GM19238 (cell line): ENCODE measurements around the gene ZNF276.
"Not testable (repeated sequence)": the region's sequence is repeated elsewhere in the genome, so short reads cannot be mapped to it uniquely, and the experiment has no call there.

Source experiments
- DNase-seq: peaks from one replicate; pipeline ENCODE4 v3.0.0; 2011; ENCODE audit warnings: low spot score; ENCODE audit not compliant: insufficient read length

ZNF276 gene

DNA sequence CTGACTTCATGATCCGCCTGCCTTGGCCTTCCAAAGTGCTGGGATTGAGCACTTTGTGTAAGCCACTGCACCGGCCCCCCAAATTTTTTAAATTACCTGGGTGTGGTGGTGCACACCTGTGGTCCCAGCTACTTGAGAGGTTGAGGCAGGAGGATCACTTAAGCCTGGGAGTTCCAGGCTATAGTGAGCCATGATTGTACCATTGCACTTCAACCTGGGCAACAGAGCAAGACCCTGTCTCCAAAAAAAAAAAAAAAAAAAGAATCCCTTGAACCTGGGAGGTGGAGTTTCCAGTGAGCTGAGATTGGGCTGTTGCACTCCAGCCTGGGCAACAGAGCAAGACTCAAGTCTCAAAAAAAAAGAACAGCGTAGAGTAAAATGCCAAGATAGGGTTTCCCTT lies 15.2 kb downstream of the ZNF276 start:
- DNase-seq: no peak

GRCh38 chr16:89737341-89738071 lies 16.2 kb downstream of the ZNF276 start:
- DNase-seq: no peak

- DNase-seq: no peak
Measured at GRCh38 chr16:89738072-89738377, 16.7 kb downstream of the ZNF276 start.

DNA sequence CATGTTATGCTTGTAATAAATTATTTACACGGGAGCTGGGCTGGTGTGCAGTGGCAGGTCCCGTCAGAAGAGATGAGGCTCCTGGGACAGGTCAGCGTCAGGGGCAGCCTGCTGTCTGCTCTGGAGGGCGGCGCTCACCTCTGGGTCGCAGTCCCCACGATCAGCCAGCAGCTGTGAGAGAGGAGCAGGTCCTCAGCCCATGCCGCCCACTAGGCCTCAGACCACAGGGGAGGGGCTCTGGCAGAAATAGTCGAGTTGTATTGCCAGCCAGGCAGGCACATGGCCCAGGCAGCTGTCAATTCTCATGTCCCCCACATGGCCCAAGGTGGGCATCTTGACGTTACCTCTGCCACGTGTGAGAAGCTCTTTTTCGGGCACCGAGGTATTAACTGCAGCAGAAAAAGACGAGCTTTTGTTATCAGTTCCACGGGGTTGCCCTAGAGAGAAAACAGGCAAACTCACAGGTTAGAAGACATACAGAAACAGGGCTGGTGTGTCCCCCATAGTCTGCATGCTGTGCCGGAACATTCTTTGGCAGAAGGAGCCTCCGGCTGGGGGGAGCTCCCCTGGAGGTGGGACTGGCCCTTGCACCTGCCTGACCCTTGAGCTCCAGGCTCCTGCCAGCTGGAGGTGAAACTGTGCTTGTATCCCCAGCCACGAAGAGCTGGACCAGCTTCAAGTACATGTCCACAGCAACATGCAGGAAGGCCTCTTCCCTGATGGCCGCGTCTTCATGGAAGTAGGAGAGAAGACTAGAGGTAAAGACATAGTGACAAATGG lies 17.4 kb downstream of the ZNF276 start:
- no peak for DNase-seq

DNA sequence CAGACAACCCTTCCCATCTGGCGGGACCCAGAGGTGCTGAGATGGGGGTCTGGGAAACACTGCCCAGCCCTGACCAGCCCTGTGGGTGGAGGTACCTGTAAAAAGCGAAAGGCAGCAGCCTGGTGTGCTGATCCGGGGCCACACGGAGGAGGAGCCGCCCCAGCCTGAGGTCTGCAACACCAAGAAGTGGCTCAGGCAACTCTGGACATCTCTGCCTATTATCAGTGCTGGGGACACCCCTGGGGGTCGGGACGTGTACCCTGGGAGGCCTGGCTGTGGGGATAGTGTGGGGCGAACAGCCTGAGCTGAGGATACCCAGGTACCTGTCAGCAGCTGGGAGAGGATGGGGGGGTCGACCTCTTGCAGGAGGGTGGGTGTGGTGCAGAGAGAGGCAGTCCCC lies 18.0 kb downstream of the ZNF276 start:
- DNase-seq: no peak

DNA sequence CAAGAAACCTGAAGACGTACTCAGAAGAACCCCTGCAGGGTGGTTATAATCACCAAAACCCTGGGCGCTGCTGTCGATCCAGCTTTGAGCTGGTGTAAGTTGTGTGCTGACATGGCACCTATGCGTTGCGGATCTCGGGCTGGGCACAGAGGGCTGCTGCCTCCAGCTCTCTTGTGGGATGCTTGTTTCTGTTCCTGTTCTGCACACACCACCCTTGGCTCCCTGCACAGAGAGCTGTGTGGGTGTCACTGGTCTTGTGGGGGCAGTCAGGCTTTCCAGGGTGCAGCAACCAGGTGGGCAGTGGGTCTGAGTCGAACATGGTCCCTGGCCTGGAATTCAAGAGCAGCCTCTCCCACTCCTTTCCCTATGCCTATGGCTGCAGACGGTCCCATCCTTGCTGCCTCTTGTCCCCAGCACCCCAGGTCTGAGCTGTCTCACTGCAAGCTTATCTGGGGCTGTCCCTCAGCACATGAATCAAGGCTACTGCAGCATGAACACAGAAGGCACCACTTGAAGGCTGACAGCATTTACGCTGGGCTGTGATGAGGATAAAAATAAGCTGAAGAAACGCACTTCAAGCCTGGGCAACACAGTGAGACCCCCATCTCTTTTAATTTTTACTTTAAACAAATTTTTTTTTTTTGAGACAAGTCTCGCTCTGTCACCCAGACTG lies 20.1 kb downstream of the ZNF276 start:
- no peak for DNase-seq

DNA sequence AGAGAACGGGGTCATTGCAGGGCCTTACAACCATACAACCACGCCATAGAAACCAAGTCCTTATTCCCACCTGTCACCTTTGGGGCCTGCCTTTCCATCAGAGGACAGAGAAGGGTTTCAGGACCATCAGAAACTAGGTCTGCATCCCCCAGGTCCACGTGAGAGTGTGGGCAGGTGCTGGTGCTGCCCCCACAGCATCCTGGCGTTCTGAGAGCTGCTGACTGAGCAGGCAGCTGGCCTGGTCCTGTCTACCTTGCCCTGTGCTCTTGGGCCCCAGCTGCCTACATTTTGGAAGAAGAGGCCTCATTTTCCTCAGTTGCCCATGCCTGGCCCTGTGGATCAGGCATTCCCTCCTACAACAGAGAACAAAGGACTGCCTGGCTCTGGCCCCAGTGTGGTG lies 21.6 kb downstream of the ZNF276 start:
- no peak for DNase-seq

DNA sequence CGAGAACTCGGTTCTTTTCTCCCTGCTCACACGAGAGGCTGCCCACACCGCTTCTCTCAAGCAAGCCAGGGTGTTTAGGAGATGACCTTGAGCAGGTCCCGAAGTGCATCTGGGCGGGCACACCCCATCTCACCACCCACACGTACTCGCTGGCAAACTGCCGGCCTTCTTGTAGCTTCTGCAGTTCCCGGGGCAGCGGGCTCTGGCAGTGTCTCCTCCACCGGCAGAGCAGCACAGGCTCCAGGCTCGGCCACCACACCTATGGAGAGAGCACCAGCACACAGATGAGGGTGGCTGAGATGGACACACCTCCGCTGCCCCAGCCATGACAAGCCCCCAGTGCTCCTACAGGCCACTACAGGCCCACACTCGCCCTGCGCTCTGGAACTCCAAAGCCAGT lies 23.5 kb downstream of the ZNF276 start:
- no peak for DNase-seq

DNA sequence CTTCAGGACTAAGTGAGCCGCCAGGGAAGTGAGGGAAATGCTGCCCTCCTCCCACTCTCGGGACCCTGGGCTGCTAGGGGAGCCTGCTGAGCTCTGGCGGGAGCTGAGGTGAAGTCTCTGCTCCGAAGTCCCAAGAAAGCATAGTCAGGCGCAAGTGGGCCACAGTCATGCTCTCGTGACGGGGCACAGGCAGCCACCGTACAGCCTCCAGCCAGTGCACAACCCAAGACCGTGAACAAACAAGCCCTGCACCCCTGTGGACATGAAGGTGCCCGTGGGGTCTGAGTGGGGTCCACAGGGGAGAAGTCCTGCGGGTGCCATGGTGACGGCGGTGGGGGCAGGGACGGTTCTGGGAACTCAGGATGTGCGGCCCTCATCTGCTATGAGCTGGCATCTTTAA lies 24.7 kb downstream of the ZNF276 start:
- DNase-seq: no peak

DNA sequence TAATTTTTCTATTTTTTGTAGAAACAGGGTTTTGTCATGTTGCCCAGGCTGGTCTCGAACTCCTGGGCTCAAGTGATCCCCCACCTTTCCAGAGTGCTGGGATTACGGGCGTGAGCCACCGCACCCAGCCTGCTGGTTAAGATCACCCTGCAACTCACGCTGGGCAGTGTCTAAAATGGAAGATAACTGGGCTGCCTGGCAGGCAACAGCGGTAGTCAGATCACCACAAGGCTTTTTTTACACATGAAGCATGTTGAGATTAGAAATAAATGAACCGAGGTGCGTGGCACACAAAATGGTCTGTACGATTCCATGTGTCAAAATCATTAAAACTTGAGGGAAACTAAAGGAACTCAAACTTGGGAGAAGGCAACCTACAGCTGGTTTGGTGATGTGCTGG lies 26.7 kb downstream of the ZNF276 start:
- no peak for DNase-seq

- DNase-seq: no peak
Measured at GRCh38 chr16:89748921-89749320, 27.6 kb downstream of the ZNF276 start.

- DNase-seq: no peak
Measured at GRCh38 chr16:89749637-89750036, 28.3 kb downstream of the ZNF276 start.

GRCh38 chr16:89759746-89760340 lies 38.5 kb downstream of the ZNF276 start:
- DNase-seq: no peak

GRCh38 chr16:89761304-89761922 lies 40.1 kb downstream of the ZNF276 start:
- no peak for DNase-seq

DNA sequence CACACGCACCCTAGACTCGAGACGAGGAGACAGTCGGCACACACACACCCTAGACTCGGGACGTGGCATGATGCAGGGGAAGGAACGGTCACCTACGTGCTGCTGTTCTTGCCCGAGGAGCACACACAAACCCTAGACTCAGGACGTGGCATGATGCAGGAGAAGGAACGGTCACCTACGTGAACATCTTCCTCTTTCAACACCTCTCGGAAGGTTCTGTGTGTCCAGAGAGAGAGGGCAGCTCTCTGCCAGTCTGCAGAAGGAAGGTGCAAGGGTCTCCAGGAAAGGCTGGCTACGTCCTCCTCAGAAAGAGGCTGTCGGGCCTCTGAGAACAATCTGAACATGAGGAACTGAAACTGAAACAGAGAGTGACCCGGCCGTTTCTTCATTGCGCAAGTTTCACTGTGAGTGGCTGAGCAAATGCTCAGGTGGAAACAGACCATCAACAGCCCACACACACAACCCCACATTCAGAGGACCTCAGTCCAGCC lies 43.4 kb downstream of the ZNF276 start:
- peak; percentile 76 for DNase-seq

DNA sequence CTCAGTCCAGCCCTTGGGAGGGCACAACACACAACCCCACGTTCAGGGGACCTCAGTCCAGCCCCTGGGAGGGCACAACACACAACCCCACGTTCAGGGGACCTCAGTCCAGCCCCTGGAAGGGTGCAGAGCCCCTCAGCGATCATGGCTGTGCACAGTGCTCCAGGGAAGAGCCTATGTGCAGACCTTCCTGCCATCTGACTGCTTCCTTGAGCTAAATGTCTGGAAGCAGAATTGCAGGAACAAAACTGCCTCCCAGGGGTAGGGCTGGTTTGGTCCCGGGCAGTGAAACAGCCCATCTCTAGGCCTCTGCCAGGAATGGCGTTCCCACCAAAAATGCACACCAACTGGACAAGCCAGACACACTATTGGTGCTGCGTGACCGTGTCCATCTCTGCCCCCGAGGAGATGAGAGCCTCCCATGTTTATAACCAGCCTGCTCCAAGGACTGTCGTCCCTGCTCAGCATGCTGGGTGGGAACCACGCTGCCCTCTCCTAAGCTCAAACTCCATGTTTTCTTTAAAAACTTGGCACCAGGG lies 44.0 kb downstream of the ZNF276 start:
- DNase-seq: no peak

DNA sequence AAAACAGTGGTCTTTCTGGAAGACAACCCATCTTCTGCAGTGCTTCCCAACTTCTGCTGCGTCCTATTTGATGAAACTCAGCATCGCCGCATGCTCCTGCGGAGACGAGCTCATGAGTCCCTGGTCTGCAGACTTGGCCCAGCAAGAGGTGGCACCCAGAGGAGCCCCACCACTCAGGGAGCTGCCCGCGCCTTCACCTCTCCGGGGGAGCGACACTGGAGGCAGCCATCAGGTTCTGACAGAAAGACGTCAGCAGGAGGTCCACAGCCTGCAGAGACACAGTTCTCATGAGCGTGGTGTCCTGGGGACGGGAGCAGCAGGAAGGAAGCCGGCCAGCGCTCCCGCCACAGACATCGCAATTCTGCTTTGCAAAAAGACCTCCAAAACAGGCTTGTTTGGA lies 49.0 kb downstream of the ZNF276 start:
- no peak for DNase-seq

DNA sequence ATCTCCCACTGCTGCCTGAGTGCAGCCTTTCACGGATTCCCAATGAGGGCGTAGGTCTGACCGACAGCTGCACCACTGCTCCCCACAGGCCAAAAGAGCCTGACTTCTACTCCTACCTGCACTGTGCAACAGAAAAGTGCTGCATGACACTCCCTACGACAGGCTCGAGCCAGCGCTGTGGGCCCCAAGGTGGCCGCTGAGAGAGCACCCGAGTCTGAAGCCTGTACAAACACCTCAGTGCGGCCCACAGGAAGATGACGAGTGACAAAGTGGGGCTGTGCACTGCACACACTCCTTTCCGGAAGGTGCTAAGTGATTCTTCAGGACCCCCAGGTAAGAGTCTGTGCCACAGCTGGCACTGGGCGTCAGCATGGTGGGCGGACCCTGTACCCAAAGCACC lies 53.9 kb downstream of the ZNF276 start:
- DNase-seq: no peak

DNA sequence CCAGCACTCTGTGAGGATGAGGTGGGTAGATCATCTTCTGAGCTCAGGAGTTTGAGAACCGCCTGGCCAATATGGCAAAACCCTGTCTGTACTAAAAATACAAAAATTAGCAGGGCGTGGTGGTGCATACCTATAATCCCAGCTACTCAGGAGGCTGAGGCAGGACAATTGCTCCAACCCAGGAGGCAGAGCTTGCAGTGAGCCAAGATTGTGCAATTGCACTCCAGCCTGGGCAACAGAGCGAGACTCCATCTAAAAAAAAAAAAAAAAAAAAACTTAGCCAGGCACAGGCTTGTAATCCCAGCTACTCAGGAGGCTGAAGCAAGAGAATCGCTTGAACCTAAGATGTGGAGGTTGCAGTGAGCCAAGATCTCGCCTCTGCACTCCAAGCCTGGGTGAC lies 56.9 kb downstream of the ZNF276 start:
- DNase-seq: not testable (repeated sequence)

- no peak for DNase-seq
Measured at GRCh38 chr16:89779231-89779908, 58.0 kb downstream of the ZNF276 start.

DNA sequence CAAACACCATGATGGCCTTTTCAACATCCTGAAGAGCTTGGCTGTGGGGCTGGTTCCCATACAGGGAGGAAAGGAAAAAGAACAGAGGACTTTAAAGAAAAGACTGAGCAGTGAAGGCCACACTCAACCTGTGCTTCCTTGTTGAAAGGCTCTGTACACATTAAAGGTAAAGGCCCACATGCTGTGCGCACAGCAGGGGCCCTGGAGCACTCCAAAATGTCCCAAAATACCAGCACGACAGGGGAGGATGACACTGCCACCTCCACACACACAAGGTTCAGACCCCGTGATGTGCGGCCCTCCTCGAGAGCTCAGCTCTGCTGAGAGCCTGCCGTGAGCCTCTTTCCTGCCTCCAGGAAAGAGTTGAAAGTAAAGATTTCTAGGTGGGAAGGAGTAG lies 58.6 kb downstream of the ZNF276 start:
- DNase-seq: no peak
